ENCODE data around the gene PRX. TPM values are rescaled to one million over a fixed set of nuclear protein-coding genes. Genes with fewer than 3 reads are reported as not detected.
A peak's percentile ranks its signal among the peaks of the same experiment; 100 is the strongest.

Gene PRX
- total and polyA plus RNA-seq, 2 experiments from 2014 or later = 4.2 TPM

GRCh38 chr19:40366697-40367561 is 46.2 kb downstream of the PRX start:
- ATAC-seq (peak; percentile 76), DNase-seq (ENCODE audit: low spot score) (peak; percentile 81)
- Histone ChIP-seq H3K9me2 (ENCODE audit: insufficient read depth) (no peaks in the 10 kb centered on the region), H2AFZ (0 out of 2 replicates have a peak overlapping the region, but pooled peaks have one; percentile 56), H3K4me3 (peak overlapping the region; percentile 77), H3K27me3 (ENCODE audit: insufficient read depth) (no peaks in the 10 kb centered on the region), H3K4me1 (ENCODE audit: insufficient read depth) (peaks cover 20% of the 10 kb centered on the region), H3K4me2 (peak overlapping the region; percentile 80), H4K20me1 (replicated peaks; ENCODE audit: insufficient read depth) (peaks cover 6% of the 10 kb centered on the region; the same call in 1 of the 2 replicates), H3F3A (replicated peaks; ENCODE audit: low read depth) (no peaks in the 10 kb centered on the region), H3K27ac (ENCODE audit: low read depth) (0 out of 2 replicates have a peak overlapping the region, but pooled peaks have one; percentile 53), H3K79me2 (replicated peaks; ENCODE audit: insufficient read depth) (peaks cover 7% of the 10 kb centered on the region; the same call in 1 of the 2 replicates), H3K36me3 (ENCODE audit: insufficient read depth) (no peaks in the 10 kb centered on the region)
- peaks cover 18% of the 10 kb centered on the region for H3K4me1 Mint-ChIP-seq
- H3K36me3 Mint-ChIP-seq (ENCODE audit: low read depth) = peaks cover 36% of the 10 kb centered on the region
- peaks cover 9% of the 10 kb centered on the region for H3K27me3 Mint-ChIP-seq (ENCODE audit: insufficient read depth, low read depth, poor library complexity)
- H3K9me3 Mint-ChIP-seq = no peaks in the 10 kb centered on the region
- H3K4me3 Mint-ChIP-seq = peak overlapping the region; percentile 87
- no peak for TF ChIP-seq EZH2phosphoT487 (IDR thresholded peaks at IDR 0.05; ENCODE audit: unreplicated experiment)
- peak; percentile 28 to 48 for TF ChIP-seq CTCF (conservative IDR thresholded peaks at IDR 0.05; ENCODE audit: low read depth in 2 of 2)
- peak overlapping the region; percentile 90 for H3K27ac Mint-ChIP-seq

- Histone ChIP-seq H3K4me2 (peak overlapping the region; percentile 80), H2AFZ (no peak overlapping the region), H3K79me2 (replicated peaks; ENCODE audit: insufficient read depth) (peaks cover 7% of the 10 kb centered on the region; the same call in 1 of the 2 replicates), H3K27me3 (ENCODE audit: insufficient read depth) (no peaks in the 10 kb centered on the region), H3K27ac (ENCODE audit: low read depth) (no peak overlapping the region), H3F3A (replicated peaks; ENCODE audit: low read depth) (no peaks in the 10 kb centered on the region), H3K4me3 (peak overlapping the region; percentile 77), H3K9me2 (ENCODE audit: insufficient read depth) (no peaks in the 10 kb centered on the region), H3K36me3 (ENCODE audit: insufficient read depth) (no peaks in the 10 kb centered on the region), H4K20me1 (replicated peaks; ENCODE audit: insufficient read depth) (peaks cover 6% of the 10 kb centered on the region; the same call in 1 of the 2 replicates), H3K4me1 (ENCODE audit: insufficient read depth) (peaks cover 20% of the 10 kb centered on the region)
- H3K27ac Mint-ChIP-seq = peak overlapping the region; percentile 44
- H3K9me3 Mint-ChIP-seq = no peaks in the 10 kb centered on the region
- ATAC-seq (peak; percentile 80), DNase-seq (ENCODE audit: low spot score) (peak; percentile 91)
- peaks cover 30% of the 10 kb centered on the region for H3K36me3 Mint-ChIP-seq (ENCODE audit: low read depth)
- peaks cover 18% of the 10 kb centered on the region for H3K4me1 Mint-ChIP-seq
- peaks cover 9% of the 10 kb centered on the region for H3K27me3 Mint-ChIP-seq (ENCODE audit: insufficient read depth, low read depth, poor library complexity)
- peak overlapping the region; percentile 87 for H3K4me3 Mint-ChIP-seq
- TF ChIP-seq, protein P1, sequence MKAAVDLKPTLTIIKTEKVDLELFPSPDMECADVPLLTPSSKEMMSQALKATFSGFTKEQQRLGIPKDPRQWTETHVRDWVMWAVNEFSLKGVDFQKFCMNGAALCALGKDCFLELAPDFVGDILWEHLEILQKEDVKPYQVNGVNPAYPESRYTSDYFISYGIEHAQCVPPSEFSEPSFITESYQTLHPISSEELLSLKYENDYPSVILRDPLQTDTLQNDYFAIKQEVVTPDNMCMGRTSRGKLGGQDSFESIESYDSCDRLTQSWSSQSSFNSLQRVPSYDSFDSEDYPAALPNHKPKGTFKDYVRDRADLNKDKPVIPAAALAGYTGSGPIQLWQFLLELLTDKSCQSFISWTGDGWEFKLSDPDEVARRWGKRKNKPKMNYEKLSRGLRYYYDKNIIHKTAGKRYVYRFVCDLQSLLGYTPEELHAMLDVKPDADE (IDR thresholded peaks at IDR 0.05) = no peak
- TF ChIP-seq POLR2AphosphoS5 (IDR thresholded peaks at IDR 0.05; ENCODE audit: low read depth) = peak; percentile 78
These were observed 47.4 kb downstream of the PRX start for GRCh38 chr19:40365613-40366401.
